ENCODE measurements around the gene CHTF8.
"Not testable (repeated sequence)": the region's sequence is repeated elsewhere in the genome, so short reads cannot be mapped to it uniquely, and the experiment has no call there.

Gene CHTF8

DNA sequence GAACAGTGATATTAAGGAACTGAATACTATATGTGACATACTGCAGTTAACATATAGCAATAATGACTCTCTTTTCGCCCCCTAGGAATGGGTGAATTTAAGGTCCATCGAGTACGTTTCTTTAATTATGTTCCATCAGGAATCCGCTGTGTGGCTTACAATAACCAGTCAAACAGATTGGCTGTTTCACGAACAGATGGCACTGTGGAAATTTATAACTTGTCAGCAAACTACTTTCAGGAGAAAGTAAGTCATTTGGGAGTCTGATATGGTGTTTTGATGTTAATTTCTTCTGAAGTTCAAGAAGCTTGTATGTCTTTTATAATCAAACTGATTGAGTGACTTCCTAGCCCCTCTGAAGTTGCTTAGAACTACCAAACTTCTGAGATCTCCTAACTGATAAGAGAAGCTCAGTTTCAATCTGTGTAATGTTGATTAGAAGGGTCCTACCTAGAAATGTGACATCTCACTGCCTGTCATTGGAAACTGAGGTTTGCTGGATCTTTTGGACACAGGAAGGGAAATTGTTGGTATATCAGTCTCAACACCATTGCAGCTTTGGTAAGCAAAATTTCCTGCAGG lies 1.1 kb upstream of the CHTF8 start:
- DNase-seq, result no peak

DNA sequence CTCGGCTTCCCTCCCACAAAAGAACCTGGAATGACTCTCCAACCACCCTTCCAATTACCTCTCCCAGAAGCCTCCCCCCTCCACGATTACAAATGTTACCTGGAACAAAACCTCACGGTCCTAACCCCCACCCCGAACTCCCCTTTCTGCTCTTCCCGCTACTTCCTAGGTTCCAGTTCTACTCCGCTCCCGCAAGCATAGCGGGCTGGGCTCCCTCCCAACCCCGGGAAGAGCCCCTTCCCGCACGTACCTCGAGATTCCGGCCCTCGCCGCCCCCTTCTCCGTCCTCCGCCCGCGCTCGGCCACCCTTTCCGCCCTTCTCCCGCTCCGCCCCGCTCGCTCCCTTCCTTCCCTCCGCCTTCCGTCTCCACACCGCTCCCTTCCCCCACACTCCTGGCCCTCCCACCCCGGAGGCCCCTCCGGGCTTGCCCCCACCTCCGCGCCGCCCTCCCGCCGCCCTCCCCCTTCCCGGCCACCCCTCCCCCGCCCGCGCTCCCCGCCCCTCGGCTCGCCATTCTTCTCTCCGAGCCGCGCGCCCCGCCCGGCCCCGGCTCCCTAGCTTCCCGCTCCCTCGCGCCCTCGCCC lies 457 bp downstream of the CHTF8 start:
- DNase-seq, result peak; percentile 31 to 83

DNA sequence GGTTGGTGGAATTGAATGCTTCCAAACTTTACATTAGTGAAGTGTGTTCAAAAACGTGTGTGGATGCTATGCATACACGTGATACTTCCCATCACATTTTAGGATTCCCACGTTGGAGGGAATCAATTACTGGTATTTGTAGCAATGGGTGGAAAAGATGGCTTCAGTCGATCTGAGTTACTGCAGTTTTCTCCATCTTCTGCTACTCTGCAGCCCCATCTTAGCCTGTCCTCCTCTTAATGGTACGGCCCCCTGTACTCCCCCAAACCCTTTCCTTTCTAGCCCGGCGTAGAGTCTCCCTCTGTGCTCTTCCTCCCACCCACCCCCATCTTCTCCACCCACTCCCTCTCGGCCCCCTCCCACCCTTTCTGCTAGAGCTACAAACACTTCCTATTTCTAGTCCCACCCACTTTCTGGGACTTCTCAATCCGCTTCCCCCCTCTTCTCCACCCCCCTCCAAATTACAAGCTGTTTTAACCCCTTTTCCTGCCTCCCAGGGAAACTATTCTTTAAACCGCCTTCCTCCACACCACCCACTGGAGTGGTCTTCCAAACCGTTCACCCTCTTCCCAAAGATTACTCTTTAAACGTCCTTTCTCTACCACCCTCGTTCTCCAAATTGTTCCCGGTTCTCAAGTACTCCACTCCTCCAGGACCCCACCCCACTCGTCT lies 1.1 kb downstream of the CHTF8 start:
- DNase-seq, result peak in 1 of 2 donors; percentile 11

DNA sequence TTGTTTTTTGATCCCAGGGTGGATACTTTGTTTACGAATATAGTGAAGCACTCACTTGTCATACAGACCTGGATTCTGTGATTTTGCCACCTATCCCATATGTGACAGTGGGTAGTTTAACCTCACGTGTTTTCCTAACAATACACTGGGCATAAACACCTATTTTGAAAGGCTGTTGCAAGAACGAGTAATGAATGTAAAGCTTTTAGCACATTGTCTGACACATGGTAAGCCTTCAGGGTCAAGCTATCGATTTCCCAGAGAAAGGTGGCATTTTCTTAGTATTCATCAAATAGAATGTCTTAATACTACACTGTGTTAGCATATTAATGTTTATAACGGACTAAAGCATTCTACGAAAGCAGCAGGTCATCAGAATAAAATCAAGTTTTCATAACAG lies 1.9 kb downstream of the CHTF8 start:
- DNase-seq, result no peak

DNA sequence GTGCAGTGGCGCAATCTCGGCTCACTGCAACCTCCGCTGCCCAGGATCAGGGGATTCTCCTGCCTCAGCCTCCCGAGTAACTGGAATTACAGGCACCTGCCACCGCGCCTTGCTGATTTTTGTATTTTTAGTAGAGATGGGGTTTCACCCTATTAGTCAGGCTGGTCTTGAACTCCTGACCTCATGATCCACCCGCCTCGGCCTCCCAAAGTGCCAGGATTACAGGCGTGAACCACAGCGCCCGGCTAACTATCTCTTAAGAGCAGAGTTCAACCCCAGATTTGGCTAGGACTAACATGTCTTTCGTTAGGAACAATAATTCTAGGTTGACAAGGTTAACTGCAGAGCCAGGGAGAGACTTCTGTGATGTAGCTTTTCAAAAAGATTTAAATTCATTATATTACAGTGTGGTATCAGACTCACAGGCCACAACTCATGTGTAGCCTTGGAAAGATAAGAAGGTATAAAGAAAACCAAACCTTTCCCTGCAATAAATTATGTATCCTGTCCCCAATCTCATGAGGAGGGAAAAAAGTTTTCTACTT lies 4.3 kb downstream of the CHTF8 start:
- DNase-seq, result no peak

DNA sequence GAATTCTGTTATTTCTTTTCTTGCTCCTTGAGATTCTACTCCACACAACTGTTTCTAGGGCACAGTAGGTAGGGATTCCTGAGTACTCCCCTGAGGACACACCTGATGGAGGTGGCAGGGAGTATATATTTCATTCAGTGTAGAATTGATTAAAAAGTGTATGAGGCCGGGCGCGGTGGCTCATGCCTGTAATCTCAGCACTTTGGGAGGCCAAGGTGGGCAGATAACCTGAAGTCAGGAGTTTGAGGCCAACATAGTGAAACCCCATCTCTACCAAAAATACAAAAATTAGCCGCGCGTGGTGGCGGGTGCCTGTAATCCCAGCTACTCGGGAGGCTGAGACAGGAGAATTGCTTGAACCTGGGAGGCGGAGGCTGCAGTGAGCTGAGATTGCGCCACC lies 5.6 kb downstream of the CHTF8 start:
- not testable (repeated sequence) for DNase-seq

DNA sequence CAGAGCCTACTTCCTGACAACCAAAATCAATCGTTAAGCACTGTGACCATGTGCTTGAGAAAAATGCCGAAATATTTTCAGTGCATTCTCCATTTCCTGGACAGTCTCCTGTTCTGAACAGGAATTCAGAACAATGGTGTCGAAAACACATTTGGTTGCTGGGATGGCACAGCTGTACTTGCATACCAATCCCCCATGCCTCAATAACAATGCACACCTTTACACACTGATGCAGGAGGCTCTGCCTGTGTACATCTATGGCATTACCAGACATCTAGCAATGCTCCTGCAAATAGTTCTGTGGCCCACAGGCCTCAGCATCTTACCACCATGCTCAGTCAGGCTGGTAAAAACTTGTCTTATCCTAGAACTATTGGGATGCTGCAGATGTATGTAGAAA lies 6.2 kb downstream of the CHTF8 start:
- no peak for DNase-seq

DNA sequence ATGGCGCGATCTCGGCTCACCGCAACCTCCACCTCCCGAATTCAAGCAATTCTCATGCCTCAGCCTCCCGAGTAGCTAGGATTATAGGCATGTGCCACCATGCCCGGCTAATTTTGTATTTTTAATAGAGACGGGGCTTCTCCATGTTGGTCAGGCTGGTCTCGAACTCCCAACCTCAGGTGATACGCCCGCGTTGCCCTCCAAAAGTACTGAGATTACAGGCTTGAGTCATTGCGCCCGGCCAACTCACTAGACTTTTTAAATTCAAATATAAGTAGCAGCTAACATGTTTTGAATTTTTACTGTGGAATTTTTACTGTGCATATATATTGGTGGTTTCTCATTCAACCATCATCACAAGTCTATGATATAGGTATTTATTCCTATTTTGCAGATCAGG lies 7.4 kb downstream of the CHTF8 start:
- DNase-seq, result not testable (repeated sequence)

DNA sequence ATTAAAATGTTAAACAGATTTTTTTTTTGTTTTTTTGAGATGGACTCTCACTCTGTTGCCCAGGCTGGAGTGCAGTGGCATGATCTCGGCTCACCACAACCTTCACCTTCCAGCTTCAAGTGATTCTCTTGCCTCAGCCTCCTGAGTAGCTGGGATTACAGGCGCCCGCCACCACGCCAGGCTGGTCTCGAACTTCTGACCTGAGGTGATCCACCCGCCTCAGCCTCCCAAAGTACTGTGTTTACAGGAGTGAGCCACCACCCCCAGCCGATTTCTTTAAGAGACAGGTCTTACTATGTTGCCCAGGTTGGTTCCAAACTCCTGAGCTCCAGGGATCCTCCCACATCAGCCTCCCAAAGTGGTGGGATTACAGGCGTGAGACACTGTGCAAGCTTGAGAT lies 8.0 kb downstream of the CHTF8 start:
- DNase-seq, result not testable (repeated sequence)

DNA sequence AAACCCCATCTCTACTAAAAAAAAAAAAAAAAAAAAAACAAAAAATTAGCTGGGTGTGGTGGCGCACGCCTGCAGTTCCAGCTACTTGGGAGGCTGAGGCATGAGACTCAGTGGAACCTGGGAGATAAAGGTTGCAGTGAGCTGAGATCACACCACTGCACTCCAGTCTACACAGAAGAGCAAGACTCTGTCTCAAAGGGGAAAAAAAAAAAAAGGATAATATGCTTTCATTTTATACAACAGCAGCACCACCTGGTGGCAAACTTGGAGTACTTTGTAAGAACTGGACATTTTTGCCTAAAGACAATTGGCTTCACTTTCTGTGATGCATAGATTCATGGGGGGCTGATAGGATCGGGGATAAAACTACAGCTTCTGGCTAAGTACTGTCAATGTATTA lies 8.5 kb downstream of the CHTF8 start:
- peak in 1 of 2 donors; percentile 60 for DNase-seq

DNA sequence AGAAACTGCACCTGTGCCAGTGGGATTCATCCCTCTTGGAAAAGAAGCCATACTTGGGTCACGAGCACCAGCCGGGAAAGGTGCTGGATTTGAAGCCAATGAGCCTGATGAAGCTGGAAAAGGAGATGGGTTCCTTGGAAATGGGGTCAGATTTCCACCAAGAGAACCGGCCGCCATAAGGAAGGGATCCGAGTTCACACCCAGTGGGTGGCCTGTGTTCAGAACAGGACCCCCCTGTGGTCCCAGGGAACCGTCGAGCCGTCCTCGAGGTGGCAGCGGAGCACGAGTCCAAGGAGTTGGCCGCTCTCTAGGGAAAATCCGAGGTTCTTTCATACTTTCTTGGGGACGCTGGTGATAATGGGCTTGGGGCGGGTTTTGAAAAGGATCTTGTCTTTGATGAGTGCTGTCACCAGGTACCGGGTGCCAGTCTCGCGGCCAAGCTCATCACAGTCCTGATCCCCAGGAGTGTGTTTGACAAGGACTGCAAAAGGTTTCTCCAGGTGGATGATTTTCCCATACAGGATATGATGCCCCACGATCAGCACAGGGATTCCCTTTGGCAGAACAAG lies 12.2 kb downstream of the CHTF8 start:
- no peak for DNase-seq

DNA sequence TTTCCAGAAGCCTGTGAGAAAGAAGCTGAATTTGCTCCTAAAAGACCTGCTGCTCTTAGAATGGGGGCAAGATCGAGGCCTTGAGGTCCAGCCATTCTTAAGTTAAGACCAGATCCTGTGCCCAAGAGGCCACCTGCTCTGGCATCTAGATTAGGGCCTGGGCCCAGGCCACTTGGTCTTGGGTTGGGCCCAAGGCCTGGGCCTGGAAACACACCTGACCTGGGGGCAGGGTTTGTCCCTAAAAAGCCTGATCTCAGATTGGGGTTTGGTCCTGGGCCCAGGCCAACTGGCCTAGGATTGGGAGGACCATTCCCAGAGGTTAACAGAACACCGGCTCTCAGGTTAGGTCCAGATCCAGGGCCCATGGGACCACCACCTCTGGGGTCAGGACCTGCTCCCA lies 12.9 kb downstream of the CHTF8 start:
- no peak for DNase-seq

DNA sequence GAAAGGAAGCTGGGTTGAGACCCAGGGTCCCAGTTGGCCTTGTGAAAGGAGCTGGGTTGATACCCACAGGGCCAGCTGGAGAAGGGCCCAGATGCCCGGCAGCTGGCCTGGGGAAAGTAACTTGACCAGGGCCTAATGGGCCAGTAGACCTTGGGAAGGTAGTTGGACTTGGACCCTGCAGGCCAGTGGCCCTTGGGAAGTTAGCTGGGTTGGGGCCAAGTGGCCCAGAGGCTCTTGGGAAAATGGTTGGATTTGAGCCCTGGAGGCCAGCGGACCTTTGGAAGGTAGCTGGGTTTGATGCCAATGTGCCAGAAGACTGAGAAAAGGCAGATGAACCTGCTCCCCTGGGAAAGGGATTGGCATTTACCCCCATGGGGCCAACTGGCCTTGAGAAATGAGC lies 13.4 kb downstream of the CHTF8 start:
- DNase-seq, result no peak

DNA sequence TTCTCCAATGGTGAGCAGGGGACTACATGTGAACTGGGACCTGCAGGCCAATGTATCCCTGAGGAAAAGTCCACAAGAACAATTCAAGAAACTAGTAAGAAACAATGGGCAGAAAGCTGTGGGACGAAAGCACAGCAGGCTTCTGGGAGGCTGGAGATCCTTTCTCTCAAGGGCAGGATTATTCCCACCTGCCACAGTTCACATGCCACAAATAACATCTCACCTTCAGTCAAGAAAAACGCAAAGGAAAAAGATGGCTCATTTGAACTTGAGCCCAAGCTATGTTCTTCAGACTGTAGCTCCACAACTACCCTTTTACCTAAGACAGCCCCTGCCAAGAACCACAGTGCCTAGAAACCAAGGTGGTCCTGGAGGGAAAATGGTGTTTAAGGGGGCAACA lies 13.9 kb downstream of the CHTF8 start:
- no peak for DNase-seq

DNA sequence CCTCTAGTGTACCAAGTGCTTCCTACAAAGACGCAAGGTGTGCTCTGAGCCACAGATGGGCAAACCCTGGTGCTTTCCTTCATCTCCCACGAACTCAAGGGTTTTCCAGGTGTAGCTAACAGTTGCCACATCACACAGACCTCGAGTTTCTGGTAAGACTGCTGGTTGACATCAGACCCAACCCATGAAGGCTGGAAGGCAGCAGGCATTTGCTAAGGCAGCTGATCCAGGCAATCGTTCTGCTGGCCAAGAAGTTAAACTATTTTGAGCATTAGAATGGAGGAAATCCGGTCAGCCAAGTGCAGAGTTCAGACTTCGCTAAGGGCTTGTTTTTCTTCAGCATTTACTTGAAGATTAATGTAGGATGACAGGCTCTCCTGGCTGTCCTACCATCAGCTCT lies 15.5 kb downstream of the CHTF8 start:
- DNase-seq, result no peak

DNA sequence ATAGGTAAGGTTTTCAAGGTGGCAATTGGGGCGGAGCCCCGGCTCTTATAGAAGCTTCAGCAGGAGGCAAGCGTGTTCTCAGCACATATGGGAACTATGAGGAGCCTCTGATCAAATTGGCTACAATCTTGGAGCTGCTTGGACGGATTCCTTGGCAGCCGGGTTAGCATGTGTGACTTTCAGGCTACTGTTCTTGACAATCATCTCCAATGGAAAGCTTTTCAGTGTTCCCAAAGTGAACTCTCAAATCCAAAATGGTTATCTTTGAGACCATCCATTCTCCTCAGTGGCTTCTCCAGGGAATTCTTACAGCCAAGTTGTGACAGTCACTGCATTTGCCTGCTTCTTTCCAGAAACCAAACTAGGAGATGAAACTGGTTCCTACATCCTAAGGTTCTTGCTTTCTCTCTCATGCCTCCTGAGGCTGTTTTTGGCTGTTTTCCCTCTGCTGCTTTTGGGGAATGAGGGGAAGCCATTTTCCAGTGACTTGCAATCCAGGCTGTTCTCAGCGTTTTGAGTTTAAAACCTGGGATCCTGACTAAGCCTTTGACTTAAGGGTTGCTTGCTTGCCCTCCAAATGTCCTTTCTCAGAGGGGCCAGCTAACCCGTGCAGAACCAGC lies 16.0 kb downstream of the CHTF8 start:
- no peak for DNase-seq

DNA sequence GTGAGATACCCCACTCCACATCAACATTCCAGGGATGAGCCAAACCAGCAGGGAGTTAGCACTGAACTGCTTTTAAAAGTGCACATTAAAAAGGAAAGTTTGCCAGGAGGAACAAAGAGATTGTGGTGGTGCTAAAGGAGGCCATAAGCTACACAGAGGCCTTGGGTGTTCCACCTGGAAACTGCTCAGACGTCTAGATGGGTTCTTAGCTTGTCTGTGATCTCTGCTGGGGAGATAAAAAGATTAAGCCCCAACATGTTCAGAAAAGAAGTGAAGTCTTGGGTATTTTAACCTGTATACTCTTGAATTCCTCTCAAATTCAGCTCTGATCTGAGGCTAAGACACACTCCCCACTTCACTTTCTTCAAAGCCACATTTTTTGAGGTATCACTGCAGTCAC lies 16.6 kb downstream of the CHTF8 start:
- no peak for DNase-seq

DNA sequence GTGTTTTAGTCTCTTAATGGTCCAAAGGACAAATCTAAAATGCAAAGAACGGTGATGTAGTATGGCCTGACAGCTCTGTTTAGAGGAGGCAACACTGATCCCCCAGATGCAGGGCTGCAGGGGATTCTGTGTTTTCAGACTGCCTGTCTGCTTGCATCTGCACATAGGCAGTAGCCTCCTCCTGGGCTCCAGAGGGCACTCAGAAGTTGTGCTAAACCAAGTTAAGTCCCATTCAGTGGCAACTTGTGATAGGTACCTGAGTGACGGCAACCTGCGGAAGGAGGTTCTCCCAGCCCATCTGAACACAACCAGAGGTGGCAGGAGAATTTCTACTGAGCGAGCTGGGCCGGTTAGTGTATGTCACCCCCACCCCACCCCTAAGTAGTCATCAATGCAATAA lies 17.0 kb downstream of the CHTF8 start:
- no peak for DNase-seq

DNA sequence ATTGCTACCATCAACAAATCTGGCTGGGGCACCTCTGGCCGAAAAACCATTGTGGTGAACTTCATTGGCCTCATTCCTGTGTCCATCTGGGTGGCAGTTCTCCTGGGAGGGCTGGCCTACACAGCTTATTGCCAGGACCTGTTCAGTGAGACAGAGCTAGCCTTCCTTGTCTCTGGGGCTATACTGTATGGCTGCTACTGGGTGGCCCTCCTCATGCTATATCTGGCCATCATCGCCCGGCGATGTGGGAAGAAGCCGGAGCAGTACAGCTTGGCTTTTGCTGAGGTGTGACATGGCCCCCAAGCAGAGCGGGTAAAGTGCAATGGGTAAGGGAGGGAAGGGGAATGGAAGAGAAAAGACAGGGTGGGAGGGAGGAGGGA lies 17.4 kb downstream of the CHTF8 start:
- no peak for DNase-seq

DNA sequence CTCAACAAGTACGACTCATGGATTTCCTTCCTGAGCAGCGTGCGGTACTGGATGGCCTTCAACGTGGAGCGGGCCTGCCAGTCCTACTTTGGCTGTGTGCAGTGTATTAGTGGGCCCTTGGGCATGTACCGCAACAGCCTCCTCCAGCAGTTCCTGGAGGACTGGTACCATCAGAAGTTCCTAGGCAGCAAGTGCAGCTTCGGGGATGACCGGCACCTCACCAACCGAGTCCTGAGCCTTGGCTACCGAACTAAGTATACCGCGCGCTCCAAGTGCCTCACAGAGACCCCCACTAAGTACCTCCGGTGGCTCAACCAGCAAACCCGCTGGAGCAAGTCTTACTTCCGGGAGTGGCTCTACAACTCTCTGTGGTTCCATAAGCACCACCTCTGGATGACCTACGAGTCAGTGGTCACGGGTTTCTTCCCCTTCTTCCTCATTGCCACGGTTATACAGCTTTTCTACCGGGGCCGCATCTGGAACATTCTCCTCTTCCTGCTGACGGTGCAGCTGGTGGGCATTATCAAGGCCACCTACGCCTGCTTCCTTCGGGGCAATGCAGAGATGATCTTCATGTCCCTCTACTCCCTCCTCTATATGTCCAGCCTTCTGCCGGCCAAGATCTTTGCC lies 17.9 kb downstream of the CHTF8 start:
- no peak for DNase-seq

DNA sequence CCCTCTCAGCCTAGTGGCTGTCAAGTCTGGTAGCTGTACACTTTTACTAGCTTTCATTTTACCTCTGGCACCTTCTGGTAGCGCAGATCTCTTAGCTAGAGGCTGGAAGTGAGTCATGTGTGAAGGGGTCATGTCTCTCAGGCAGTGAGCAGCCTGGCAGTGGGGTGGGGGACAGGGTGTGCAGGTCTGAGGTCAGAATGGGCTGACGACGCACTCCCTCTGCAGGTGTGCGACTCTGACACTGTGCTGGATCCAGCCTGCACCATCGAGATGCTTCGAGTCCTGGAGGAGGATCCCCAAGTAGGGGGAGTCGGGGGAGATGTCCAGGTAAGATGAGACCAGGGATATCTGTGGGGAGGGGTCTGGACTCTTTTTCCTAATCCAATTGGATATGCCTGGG lies 19.2 kb downstream of the CHTF8 start:
- DNase-seq, result no peak

DNA sequence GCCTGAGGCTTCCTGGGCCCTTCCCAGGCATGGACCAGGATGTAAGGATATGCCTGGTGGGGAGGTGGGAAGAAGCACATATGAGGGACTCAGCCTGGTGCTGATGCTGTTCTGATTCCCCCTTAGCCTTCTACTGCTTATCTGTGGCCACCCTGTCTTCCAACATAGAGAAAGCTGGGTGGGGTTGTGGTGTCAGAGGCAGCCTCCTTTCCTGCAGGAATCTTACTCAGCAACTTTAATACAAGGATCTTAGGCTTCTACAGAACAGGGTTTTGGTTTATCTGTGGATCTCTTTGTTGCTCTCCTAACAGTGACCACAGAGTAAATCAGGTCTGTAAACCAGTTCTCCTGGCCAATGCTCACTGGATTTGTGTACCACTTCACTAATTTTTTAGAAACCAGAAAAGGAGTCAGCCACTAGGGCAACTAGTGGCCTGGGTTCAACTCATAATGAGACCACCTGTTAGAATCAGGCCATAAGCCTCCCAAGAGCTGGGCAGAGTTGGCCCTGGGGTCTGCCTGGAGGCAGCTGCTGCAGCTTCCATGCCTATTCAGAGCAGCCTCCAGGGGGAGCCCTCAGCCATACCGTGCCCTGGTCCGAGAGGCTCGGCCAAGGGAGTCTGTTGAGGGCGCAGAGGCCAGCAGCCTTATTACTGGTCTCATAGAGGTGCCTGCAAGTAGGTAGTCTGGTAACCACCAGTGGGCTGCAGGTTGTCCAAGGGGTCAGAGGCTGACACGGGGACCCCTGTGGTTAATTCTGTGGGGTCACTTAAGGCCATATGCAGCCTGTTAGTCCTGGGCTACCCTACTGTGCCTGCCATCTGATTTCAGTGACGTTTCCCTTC lies 19.9 kb downstream of the CHTF8 start:
- DNase-seq, result peak in 1 of 2 donors; percentile 22
